WTC11 (cell line): ENCODE results near the gene ENTR1. TPM values are rescaled to one million over a fixed set of nuclear protein-coding genes. Genes with fewer than 3 reads are reported as not detected.

Source experiments
- ATAC-seq: fragments of 200-7000 bp; cut with Tn5 transposase; 2 replicates; pipeline ENCODE4 v1.10.0; 2021; ENCODE audit warnings: mild to moderate bottlenecking, moderate library complexity
- CTCF ChIA-PET: fragments of 300-600 bp; sonication (Branson Sonifier 250); formaldehyde crosslinking; loops from one replicate; lab custom pipeline; 2021; ENCODE audit warnings: antibody characterized with exemption; lab: Charles Lee
- POLR2A ChIA-PET: fragments of 350-600 bp; sonication (Branson Sonifier 250); formaldehyde crosslinking; loops from one replicate; lab custom pipeline; 2021; ENCODE audit warnings: antibody characterized with exemption; lab: Charles Lee
- DNase-seq: peaks from one replicate; pipeline ENCODE4 v3.0.0; 2021; ENCODE audit warnings: low spot score
- H3K27ac Mint-ChIP-seq: 2 replicates; pipeline ENCODE4 v1.8.0; 2021; ENCODE audit warnings: mixed read lengths
- H3K27me3 Mint-ChIP-seq: 2 replicates; pipeline ENCODE4 v1.8.0; 2021; ENCODE audit warnings: low read depth, mild to moderate bottlenecking, moderate library complexity, mixed read lengths
- H3K36me3 Mint-ChIP-seq: 2 replicates; pipeline ENCODE4 v1.8.0; 2021; ENCODE audit warnings: mixed read lengths
- H3K4me1 Mint-ChIP-seq: 2 replicates; pipeline ENCODE4 v1.8.0; 2022; ENCODE audit warnings: mixed read lengths
- H3K4me3 Mint-ChIP-seq: 2 replicates; pipeline ENCODE4 v1.8.0; 2021; ENCODE audit warnings: mild to moderate bottlenecking, moderate library complexity, mixed read lengths
- H3K9me3 Mint-ChIP-seq: 2 replicates; pipeline ENCODE4 v1.8.0; 2021; ENCODE audit warnings: mixed read lengths
- FOXJ3 ChIP-seq: sonication (generic); formaldehyde crosslinking; IDR thresholded peaks from 2 replicates; pipeline ENCODE4 v1.9.0; 2021; ENCODE audit warnings: missing genetic modification reagents, mild to moderate bottlenecking, borderline replicate concordance
- GRHL2 ChIP-seq: fragments of 250-450 bp; sonication (Bioruptor Pico); IDR thresholded peaks from 2 replicates; pipeline ENCODE4 v1.8.0; 2022; ENCODE audit warnings: mild to moderate bottlenecking, moderate library complexity; ENCODE audit not compliant: insufficient replicate concordance, severe bottlenecking
- KAT7 ChIP-seq: sonication (generic); formaldehyde crosslinking; IDR thresholded peaks from 2 replicates; pipeline ENCODE4 v1.8.1; 2023; ENCODE audit warnings: missing genetic modification reagents, mild to moderate bottlenecking, borderline replicate concordance
- NFE2L1 ChIP-seq: sonication (generic); formaldehyde crosslinking; IDR thresholded peaks from 2 replicates; pipeline ENCODE4 v1.8.1; 2023; ENCODE audit warnings: missing genetic modification reagents
- NFYB ChIP-seq: sonication (generic); formaldehyde crosslinking; conservative IDR thresholded peaks from 2 replicates; pipeline ENCODE4 v1.8.0; 2022; ENCODE audit warnings: low read depth, missing genetic modification reagents
- SOX15 ChIP-seq: fragments of 250-450 bp; sonication (Bioruptor Pico); IDR thresholded peaks from 2 replicates; pipeline ENCODE4 v1.9.0; 2021; ENCODE audit warnings: mild to moderate bottlenecking
- ZNF232 ChIP-seq: sonication (generic); formaldehyde crosslinking; IDR thresholded peaks from 2 replicates; pipeline ENCODE4 v1.8.0; 2022; ENCODE audit warnings: mild to moderate bottlenecking, missing genetic modification reagents
- ZNF317 ChIP-seq: sonication (generic); formaldehyde crosslinking; IDR thresholded peaks from 2 replicates; pipeline ENCODE4 v1.8.1; 2023; ENCODE audit warnings: low read depth, mild to moderate bottlenecking, moderate library complexity, missing genetic modification reagents, borderline replicate concordance
- ZNF416 ChIP-seq: fragments of 250-450 bp; sonication (Bioruptor Pico); IDR thresholded peaks from 2 replicates; pipeline ENCODE4 v1.9.0; 2021; ENCODE audit warnings: mild to moderate bottlenecking, inconsistent platforms
- total RNA-seq: library from RNA; stranded (reverse); gene quantifications from 3 replicates; pipeline ENCODE4 v1.2.3, GENCODE V29; 2021
- TF ChIP-seq, protein P1 (sequence below): sonication (generic); formaldehyde crosslinking; IDR thresholded peaks from 2 replicates; pipeline ENCODE4 v1.8.1; 2022; ENCODE audit warnings: mild to moderate bottlenecking, missing genetic modification reagents, moderate library complexity, borderline replicate concordance
- TF ChIP-seq, protein P2 (sequence below): sonication (generic); formaldehyde crosslinking; IDR thresholded peaks from 2 replicates; pipeline ENCODE4 v1.8.0; 2023; ENCODE audit warnings: mild to moderate bottlenecking, missing genetic modification reagents
- TF ChIP-seq, protein P3 (sequence below): sonication (generic); formaldehyde crosslinking; IDR thresholded peaks from 2 replicates; pipeline ENCODE4 v1.8.1; 2023; ENCODE audit warnings: mild to moderate bottlenecking, missing genetic modification reagents
- TF ChIP-seq, protein P4 (sequence below): fragments of 250-450 bp; sonication (Bioruptor Pico); IDR thresholded peaks from 2 replicates; pipeline ENCODE4 v1.9.0; 2021; ENCODE audit warnings: moderate library complexity, mild to moderate bottlenecking, inconsistent platforms, borderline replicate concordance
- TF ChIP-seq, protein P5 (sequence below): sonication (generic); formaldehyde crosslinking; IDR thresholded peaks from 2 replicates; pipeline ENCODE4 v1.8.1; 2023; ENCODE audit warnings: mild to moderate bottlenecking, missing genetic modification reagents, borderline replicate concordance

The ENTR1 gene
- total RNA-seq, 1 experiment from 2014 or later: 140 TPM

DNA sequence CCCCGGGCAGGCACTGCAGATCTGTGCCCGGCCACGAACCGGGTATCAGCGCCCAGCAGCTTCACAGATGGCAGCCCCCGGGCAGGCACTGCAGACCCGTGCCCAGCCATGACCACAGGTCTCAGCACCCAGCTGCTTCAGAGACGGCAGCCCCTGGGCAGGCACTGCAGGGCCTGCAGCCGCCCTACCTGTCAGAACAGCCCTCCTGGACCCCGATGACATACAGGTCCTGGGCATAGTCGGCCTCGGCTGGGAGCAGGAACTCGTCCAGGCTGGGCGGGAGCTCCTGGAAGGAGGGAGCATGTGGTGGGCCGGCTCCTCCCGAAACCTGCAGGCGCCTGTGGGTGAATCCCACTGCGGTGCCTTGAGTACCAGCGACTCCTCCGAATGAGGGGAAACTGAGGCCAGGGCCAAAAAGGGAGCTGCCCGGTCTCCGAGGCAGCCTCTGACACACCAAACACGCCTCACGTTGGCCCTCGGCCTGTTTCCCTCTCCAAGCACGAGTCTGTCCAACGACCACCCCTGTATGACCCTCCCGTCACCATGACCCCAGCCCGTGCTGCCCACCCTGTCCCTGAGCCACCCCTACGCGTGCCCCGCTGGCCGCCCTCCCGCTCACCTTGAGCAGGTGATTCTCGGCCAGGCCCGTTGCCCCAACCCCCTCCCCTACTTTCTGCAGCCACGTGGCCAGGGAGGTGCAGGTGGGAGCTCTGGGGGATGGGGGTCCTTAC is 23.6 kb upstream of the ENTR1 start:
- no peak overlapping the region for H3K4me3 Mint-ChIP-seq
- H3K27me3 Mint-ChIP-seq: no peaks in the 10 kb centered on the region
- ATAC-seq (no peak), DNase-seq (no peak)
- H3K4me1 Mint-ChIP-seq: peaks cover 15% of the 10 kb centered on the region
- H3K27ac Mint-ChIP-seq: no peak overlapping the region
- H3K36me3 Mint-ChIP-seq: peaks cover 2% of the 10 kb centered on the region; the same call in 1 of the 2 replicates
- ChIA-PET POLR2A (no interaction called here), CTCF (interaction anchor here (0.8 kb wide), 1 partner anchor 71 kb away, joined by 3 read pairs; no protein-coding TSS in a partner anchor)
- no peaks in the 10 kb centered on the region for H3K9me3 Mint-ChIP-seq
- TF ChIP-seq ZNF416 (CRISPR knock-in tag) (no peak), SOX15 (CRISPR knock-in tag) (no peak), ZNF232 (CRISPR knock-in tag) (no peak), KAT7 (no peak), ZNF317 (CRISPR knock-in tag) (no peak), NFE2L1 (CRISPR knock-in tag) (no peak), NFYB (CRISPR knock-in tag) (no peak), FOXJ3 (CRISPR knock-in tag) (no peak), GRHL2 (no peak)
- TF ChIP-seq, protein P1, sequence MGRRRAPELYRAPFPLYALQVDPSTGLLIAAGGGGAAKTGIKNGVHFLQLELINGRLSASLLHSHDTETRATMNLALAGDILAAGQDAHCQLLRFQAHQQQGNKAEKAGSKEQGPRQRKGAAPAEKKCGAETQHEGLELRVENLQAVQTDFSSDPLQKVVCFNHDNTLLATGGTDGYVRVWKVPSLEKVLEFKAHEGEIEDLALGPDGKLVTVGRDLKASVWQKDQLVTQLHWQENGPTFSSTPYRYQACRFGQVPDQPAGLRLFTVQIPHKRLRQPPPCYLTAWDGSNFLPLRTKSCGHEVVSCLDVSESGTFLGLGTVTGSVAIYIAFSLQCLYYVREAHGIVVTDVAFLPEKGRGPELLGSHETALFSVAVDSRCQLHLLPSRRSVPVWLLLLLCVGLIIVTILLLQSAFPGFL: no peak
- TF ChIP-seq, protein P2, sequence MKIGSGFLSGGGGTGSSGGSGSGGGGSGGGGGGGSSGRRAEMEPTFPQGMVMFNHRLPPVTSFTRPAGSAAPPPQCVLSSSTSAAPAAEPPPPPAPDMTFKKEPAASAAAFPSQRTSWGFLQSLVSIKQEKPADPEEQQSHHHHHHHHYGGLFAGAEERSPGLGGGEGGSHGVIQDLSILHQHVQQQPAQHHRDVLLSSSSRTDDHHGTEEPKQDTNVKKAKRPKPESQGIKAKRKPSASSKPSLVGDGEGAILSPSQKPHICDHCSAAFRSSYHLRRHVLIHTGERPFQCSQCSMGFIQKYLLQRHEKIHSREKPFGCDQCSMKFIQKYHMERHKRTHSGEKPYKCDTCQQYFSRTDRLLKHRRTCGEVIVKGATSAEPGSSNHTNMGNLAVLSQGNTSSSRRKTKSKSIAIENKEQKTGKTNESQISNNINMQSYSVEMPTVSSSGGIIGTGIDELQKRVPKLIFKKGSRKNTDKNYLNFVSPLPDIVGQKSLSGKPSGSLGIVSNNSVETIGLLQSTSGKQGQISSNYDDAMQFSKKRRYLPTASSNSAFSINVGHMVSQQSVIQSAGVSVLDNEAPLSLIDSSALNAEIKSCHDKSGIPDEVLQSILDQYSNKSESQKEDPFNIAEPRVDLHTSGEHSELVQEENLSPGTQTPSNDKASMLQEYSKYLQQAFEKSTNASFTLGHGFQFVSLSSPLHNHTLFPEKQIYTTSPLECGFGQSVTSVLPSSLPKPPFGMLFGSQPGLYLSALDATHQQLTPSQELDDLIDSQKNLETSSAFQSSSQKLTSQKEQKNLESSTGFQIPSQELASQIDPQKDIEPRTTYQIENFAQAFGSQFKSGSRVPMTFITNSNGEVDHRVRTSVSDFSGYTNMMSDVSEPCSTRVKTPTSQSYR: no peak
- TF ChIP-seq, protein P3, sequence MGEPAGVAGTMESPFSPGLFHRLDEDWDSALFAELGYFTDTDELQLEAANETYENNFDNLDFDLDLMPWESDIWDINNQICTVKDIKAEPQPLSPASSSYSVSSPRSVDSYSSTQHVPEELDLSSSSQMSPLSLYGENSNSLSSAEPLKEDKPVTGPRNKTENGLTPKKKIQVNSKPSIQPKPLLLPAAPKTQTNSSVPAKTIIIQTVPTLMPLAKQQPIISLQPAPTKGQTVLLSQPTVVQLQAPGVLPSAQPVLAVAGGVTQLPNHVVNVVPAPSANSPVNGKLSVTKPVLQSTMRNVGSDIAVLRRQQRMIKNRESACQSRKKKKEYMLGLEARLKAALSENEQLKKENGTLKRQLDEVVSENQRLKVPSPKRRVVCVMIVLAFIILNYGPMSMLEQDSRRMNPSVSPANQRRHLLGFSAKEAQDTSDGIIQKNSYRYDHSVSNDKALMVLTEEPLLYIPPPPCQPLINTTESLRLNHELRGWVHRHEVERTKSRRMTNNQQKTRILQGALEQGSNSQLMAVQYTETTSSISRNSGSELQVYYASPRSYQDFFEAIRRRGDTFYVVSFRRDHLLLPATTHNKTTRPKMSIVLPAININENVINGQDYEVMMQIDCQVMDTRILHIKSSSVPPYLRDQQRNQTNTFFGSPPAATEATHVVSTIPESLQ: no peak
- TF ChIP-seq, protein P4, sequence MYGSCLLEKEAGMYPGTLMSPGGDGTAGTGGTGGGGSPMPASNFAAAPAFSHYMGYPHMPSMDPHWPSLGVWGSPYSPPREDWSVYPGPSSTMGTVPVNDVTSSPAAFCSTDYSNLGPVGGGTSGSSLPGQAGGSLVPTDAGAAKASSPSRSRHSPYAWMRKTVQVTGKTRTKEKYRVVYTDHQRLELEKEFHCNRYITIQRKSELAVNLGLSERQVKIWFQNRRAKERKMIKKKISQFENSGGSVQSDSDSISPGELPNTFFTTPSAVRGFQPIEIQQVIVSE: no peak
- TF ChIP-seq, protein P5, sequence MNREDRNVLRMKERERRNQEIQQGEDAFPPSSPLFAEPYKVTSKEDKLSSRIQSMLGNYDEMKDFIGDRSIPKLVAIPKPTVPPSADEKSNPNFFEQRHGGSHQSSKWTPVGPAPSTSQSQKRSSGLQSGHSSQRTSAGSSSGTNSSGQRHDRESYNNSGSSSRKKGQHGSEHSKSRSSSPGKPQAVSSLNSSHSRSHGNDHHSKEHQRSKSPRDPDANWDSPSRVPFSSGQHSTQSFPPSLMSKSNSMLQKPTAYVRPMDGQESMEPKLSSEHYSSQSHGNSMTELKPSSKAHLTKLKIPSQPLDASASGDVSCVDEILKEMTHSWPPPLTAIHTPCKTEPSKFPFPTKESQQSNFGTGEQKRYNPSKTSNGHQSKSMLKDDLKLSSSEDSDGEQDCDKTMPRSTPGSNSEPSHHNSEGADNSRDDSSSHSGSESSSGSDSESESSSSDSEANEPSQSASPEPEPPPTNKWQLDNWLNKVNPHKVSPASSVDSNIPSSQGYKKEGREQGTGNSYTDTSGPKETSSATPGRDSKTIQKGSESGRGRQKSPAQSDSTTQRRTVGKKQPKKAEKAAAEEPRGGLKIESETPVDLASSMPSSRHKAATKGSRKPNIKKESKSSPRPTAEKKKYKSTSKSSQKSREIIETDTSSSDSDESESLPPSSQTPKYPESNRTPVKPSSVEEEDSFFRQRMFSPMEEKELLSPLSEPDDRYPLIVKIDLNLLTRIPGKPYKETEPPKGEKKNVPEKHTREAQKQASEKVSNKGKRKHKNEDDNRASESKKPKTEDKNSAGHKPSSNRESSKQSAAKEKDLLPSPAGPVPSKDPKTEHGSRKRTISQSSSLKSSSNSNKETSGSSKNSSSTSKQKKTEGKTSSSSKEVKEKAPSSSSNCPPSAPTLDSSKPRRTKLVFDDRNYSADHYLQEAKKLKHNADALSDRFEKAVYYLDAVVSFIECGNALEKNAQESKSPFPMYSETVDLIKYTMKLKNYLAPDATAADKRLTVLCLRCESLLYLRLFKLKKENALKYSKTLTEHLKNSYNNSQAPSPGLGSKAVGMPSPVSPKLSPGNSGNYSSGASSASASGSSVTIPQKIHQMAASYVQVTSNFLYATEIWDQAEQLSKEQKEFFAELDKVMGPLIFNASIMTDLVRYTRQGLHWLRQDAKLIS (CRISPR knock-in tag): no peak
